ENCODE data around the gene DCLK2. TPM values are rescaled to one million over a fixed set of nuclear protein-coding genes. Genes with fewer than 3 reads are reported as not detected.

The DCLK2 gene
- polyA plus RNA-seq, 1 of the 3 experiments (the other 2 are of a cell fraction): 10.1 TPM

DNA sequence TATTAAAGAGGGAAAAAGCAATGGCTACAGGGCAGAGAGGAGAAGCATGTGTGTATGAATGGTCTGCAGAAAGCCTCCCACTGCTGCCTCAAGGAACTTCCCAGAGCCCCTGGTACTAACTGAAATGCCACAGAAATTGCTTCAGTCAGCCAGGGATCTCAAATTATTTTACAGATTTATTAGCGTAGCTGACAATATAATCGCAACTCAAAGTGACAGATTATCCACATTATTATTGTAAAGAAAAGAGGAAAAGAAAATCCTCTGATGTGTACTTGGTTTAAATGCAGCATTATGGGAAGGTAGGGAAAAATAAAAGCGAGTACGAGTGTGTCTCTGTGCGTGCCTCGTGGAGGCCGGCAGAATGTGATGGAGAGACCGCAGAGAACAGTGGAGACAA is 202.7 kb downstream of the DCLK2 start:
- Histone ChIP-seq H2AFZ (ENCODE audit: low read depth) (no peak overlapping the region; the same call in 1 of the 2 replicates), H3K27me3 (ENCODE audit: insufficient read depth) (no peaks in the 10 kb centered on the region), H3F3A (replicated peaks; ENCODE audit: insufficient read depth) (peaks cover 27% of the 10 kb centered on the region), H3K9me2 (no peaks in the 10 kb centered on the region), H3K79me2 (ENCODE audit: insufficient read depth) (no peaks in the 10 kb centered on the region), H3K4me1 (ENCODE audit: control insufficient read depth in 1 of 2, insufficient read depth in 2 of 2, low read depth in 1 of 2, low read length in 1 of 2) (peaks cover 16 to 22% of the 10 kb centered on the region in 2 experiments; a peak in 2 of 4 replicates), H3K9me3 (no peaks in the 10 kb centered on the region), H3K4me3 (ENCODE audit: low read depth in 2 of 2, low read length in 1 of 2) (peak overlapping the region in 1 of 2 experiments; percentile 27; a peak in 2 of 4 replicates), H4K20me1 (ENCODE audit: insufficient read depth) (no peaks in the 10 kb centered on the region), H3K4me2 (peak overlapping the region; percentile 69), H3K9ac (peak overlapping the region; percentile 45; the same call in 1 of the 2 replicates), H3K36me3 (replicated peaks in 1 of 2; ENCODE audit: control insufficient read depth in 1 of 2, insufficient read depth in 2 of 2, low read length in 1 of 2) (peaks cover 0 to 6% of the 10 kb centered on the region in 2 experiments), H3K27ac (ENCODE audit: low read depth in 2 of 2, low read length in 1 of 2) (peak overlapping the region; percentile 14 to 83; a peak in 3 of 4 replicates)
- no peak for DNase-seq
- 97% methylated on average over 8 of the region's 8 CpGs for WGBS (ENCODE audit: low lambda C conversion rate)
- ChIA-PET CTCF (interaction anchor here (1.0 to 2.6 kb wide), 4 partner anchors 17 to 635 kb away, joined by 3 to 14 read pairs (median 4); no protein-coding TSS in a partner anchor), POLR2A (no interaction called here)
- no peak for TF ChIP-seq NRF1 (IDR thresholded peaks at IDR 0.05; ENCODE audit: low read depth, low read length)
- TF ChIP-seq RFX5 (IDR thresholded peaks at IDR 0.05; ENCODE audit: low read length): no peak
- TF ChIP-seq CHD2 (IDR thresholded peaks at IDR 0.05; ENCODE audit: low read length, partially characterized antibody): no peak
- no peak for TF ChIP-seq FOXJ3 (CRISPR knock-in tag; IDR thresholded peaks at IDR 0.05)
- TF ChIP-seq NFIC (IDR thresholded peaks at IDR 0.05; ENCODE audit: borderline replicate concordance): no peak
- TF ChIP-seq, protein P1, sequence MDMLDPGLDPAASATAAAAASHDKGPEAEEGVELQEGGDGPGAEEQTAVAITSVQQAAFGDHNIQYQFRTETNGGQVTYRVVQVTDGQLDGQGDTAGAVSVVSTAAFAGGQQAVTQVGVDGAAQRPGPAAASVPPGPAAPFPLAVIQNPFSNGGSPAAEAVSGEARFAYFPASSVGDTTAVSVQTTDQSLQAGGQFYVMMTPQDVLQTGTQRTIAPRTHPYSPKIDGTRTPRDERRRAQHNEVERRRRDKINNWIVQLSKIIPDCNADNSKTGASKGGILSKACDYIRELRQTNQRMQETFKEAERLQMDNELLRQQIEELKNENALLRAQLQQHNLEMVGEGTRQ (IDR thresholded peaks at IDR 0.05; ENCODE audit: borderline replicate concordance, low read depth, low read length): no peak
- TF ChIP-seq FOSL2 (IDR thresholded peaks at IDR 0.05; ENCODE audit: borderline replicate concordance, low read depth): no peak
- TF ChIP-seq RAD21 (IDR thresholded peaks at IDR 0.05; ENCODE audit: low read length): no peak
- no peak for TF ChIP-seq GABPA (IDR thresholded peaks at IDR 0.05; ENCODE audit: low read depth)
- no peak for TF ChIP-seq MXI1 (IDR thresholded peaks at IDR 0.05; ENCODE audit: low read depth, low read length)
- TF ChIP-seq TCF12 (IDR thresholded peaks at IDR 0.05): no peak
- TF ChIP-seq SIN3A (IDR thresholded peaks at IDR 0.05; ENCODE audit: borderline replicate concordance, low read depth, low read length): no peak
- no peak for TF ChIP-seq MAX (IDR thresholded peaks at IDR 0.05; ENCODE audit: low read depth)
- TF ChIP-seq, protein P2, sequence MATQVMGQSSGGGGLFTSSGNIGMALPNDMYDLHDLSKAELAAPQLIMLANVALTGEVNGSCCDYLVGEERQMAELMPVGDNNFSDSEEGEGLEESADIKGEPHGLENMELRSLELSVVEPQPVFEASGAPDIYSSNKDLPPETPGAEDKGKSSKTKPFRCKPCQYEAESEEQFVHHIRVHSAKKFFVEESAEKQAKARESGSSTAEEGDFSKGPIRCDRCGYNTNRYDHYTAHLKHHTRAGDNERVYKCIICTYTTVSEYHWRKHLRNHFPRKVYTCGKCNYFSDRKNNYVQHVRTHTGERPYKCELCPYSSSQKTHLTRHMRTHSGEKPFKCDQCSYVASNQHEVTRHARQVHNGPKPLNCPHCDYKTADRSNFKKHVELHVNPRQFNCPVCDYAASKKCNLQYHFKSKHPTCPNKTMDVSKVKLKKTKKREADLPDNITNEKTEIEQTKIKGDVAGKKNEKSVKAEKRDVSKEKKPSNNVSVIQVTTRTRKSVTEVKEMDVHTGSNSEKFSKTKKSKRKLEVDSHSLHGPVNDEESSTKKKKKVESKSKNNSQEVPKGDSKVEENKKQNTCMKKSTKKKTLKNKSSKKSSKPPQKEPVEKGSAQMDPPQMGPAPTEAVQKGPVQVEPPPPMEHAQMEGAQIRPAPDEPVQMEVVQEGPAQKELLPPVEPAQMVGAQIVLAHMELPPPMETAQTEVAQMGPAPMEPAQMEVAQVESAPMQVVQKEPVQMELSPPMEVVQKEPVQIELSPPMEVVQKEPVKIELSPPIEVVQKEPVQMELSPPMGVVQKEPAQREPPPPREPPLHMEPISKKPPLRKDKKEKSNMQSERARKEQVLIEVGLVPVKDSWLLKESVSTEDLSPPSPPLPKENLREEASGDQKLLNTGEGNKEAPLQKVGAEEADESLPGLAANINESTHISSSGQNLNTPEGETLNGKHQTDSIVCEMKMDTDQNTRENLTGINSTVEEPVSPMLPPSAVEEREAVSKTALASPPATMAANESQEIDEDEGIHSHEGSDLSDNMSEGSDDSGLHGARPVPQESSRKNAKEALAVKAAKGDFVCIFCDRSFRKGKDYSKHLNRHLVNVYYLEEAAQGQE (IDR thresholded peaks at IDR 0.05; ENCODE audit: low read depth, low read length): no peak
- TF ChIP-seq, protein P3, sequence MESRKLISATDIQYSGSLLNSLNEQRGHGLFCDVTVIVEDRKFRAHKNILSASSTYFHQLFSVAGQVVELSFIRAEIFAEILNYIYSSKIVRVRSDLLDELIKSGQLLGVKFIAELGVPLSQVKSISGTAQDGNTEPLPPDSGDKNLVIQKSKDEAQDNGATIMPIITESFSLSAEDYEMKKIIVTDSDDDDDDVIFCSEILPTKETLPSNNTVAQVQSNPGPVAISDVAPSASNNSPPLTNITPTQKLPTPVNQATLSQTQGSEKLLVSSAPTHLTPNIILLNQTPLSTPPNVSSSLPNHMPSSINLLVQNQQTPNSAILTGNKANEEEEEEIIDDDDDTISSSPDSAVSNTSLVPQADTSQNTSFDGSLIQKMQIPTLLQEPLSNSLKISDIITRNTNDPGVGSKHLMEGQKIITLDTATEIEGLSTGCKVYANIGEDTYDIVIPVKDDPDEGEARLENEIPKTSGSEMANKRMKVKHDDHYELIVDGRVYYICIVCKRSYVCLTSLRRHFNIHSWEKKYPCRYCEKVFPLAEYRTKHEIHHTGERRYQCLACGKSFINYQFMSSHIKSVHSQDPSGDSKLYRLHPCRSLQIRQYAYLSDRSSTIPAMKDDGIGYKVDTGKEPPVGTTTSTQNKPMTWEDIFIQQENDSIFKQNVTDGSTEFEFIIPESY (IDR thresholded peaks at IDR 0.05; ENCODE audit: borderline replicate concordance, low read depth): no peak
- TF ChIP-seq USF1 (IDR thresholded peaks at IDR 0.05; ENCODE audit: borderline replicate concordance, low read depth): no peak
- TF ChIP-seq ELF1 (IDR thresholded peaks at IDR 0.05): no peak
- TF ChIP-seq TAF1 (IDR thresholded peaks at IDR 0.05; ENCODE audit: borderline replicate concordance, low read depth, low read length): no peak

Measured in SK-N-SH (cell line).